Measurements from ENCODE around the gene BLNK. TPM values are rescaled to one million over a fixed set of nuclear protein-coding genes. Genes with fewer than 3 reads are reported as not detected.

BLNK gene
- total and polyA plus RNA-seq, 3 donors from 2014 or later, result 1.1 to 4.5 (median 1.5) TPM

- no peak for DNase-seq
- no peak for TF ChIP-seq POLR2A (IDR thresholded peaks at IDR 0.05)
- TF ChIP-seq, protein P1, sequence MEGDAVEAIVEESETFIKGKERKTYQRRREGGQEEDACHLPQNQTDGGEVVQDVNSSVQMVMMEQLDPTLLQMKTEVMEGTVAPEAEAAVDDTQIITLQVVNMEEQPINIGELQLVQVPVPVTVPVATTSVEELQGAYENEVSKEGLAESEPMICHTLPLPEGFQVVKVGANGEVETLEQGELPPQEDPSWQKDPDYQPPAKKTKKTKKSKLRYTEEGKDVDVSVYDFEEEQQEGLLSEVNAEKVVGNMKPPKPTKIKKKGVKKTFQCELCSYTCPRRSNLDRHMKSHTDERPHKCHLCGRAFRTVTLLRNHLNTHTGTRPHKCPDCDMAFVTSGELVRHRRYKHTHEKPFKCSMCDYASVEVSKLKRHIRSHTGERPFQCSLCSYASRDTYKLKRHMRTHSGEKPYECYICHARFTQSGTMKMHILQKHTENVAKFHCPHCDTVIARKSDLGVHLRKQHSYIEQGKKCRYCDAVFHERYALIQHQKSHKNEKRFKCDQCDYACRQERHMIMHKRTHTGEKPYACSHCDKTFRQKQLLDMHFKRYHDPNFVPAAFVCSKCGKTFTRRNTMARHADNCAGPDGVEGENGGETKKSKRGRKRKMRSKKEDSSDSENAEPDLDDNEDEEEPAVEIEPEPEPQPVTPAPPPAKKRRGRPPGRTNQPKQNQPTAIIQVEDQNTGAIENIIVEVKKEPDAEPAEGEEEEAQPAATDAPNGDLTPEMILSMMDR (IDR thresholded peaks at IDR 0.05), result no peak
- intact Hi-C loops (cut with DNase I; ENCODE audit: low total_unique reads), result no loop called here
- H3K4me3 ChIP-seq, result no peak overlapping the region
- H3K9me3 ChIP-seq, result no peaks in the 10 kb centered on the region
- WGBS, 2 donors, result 44 to 47% methylated on average over 5 of the region's 5 CpGs
- no peaks in the 10 kb centered on the region for H3K4me1 ChIP-seq
- no peaks in the 10 kb centered on the region for H3K27me3 ChIP-seq
- H3K36me3 ChIP-seq (ENCODE audit: low read depth, missing control alignments), result no peaks in the 10 kb centered on the region
- no peak overlapping the region for H3K27ac ChIP-seq
Measured at GRCh38 chr10:96288151-96288621, 16.8 kb upstream of the BLNK start.

DNA sequence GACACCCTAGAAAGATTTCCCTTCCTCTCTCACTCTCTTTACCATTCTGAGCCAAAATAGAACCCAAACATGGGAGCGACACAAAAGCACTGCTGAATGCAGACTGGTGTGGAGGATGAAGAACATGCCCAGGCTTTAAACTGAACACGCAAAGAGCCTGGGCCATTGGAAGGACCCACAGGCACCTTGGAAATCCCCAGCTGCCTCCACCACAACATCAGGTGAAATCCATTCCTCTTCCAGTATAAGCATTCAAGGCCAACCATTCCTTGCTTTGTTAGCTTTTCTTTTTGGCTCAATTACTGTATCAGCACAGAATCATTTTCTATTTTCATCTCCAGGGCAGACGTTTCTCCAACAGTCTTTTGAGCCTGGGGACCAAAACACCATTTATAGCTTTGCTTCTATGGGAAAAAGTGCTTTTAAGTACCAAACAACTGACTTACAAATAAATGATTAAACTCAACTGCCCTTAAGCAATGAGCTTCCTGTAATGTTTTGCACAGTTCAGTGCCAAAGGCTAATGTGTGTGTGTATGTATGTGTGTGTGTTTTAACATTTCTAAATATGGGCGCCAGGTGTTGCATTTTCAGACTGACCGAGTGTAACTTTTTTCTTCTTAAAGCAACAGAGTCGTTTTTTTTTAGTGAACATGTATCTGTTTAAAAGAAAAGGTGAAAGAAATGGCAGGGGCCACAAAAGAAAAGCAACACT lies 16.2 kb upstream of the BLNK start:
- H3K27me3 ChIP-seq, result no peaks in the 10 kb centered on the region
- H3K9me3 ChIP-seq, result no peaks in the 10 kb centered on the region
- WGBS, 2 donors, result 24 to 32% methylated on average over 6 of the region's 6 CpGs
- intact Hi-C loops (cut with DNase I; ENCODE audit: low total_unique reads), result no loop called here
- H3K4me3 ChIP-seq, result no peak overlapping the region
- DNase-seq, result no peak
- no peak overlapping the region for H3K27ac ChIP-seq
- no peaks in the 10 kb centered on the region for H3K36me3 ChIP-seq (ENCODE audit: low read depth, missing control alignments)
- TF ChIP-seq, protein P1 (IDR thresholded peaks at IDR 0.05), result no peak
- no peak for TF ChIP-seq POLR2A (IDR thresholded peaks at IDR 0.05)
- H3K4me1 ChIP-seq, result no peaks in the 10 kb centered on the region

- DNase-seq, result no peak
- TF ChIP-seq, protein P1 (IDR thresholded peaks at IDR 0.05), result no peak
- TF ChIP-seq POLR2A (IDR thresholded peaks at IDR 0.05), result no peak
- intact Hi-C loops (cut with DNase I; ENCODE audit: low total_unique reads), result no loop called here
- Histone ChIP-seq H3K27ac (no peak overlapping the region), H3K4me1 (no peaks in the 10 kb centered on the region), H3K36me3 (ENCODE audit: low read depth, missing control alignments) (no peaks in the 10 kb centered on the region), H3K27me3 (no peaks in the 10 kb centered on the region), H3K9me3 (no peaks in the 10 kb centered on the region), H3K4me3 (no peak overlapping the region)
- 59 to 80% methylated on average over 8 of the region's 8 CpGs for WGBS, 2 donors
Measured at GRCh38 chr10:96285331-96285752, 14.0 kb upstream of the BLNK start.

GRCh38 chr10:96283756-96284155 lies 12.4 kb upstream of the BLNK start:
- Histone ChIP-seq H3K27me3 (no peaks in the 10 kb centered on the region), H3K27ac (no peak overlapping the region), H3K9me3 (no peaks in the 10 kb centered on the region), H3K36me3 (ENCODE audit: low read depth, missing control alignments) (no peaks in the 10 kb centered on the region), H3K4me3 (no peak overlapping the region), H3K4me1 (no peaks in the 10 kb centered on the region)
- 87 to 93% methylated on average over 6 of the region's 6 CpGs for WGBS, 2 donors
- DNase-seq, result no peak
- TF ChIP-seq, protein P1 (IDR thresholded peaks at IDR 0.05), result no peak
- TF ChIP-seq POLR2A (IDR thresholded peaks at IDR 0.05), result no peak
- intact Hi-C loops (cut with DNase I; ENCODE audit: low total_unique reads), result no loop called here

DNA sequence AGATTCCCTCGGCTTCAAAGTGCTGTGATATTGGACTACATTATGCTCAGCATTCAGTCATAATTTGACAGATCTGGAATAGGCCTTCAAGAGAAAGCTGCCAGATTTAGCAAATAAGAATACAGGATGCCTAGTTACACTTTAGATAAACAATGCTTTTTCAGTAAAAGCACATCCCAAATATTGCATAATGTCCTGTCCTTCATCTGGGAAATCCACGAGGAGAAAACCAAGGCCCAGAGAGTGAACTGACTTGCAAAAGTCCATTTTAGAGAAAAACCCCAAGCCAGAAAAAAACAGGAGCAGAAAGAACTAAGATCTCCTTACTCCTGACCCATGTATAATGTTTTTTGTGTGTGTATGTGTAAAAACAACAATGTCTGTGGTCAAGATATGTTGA lies 12.0 kb upstream of the BLNK start:
- TF ChIP-seq, protein P1 (IDR thresholded peaks at IDR 0.05), result no peak
- TF ChIP-seq POLR2A (IDR thresholded peaks at IDR 0.05), result no peak
- intact Hi-C loops (cut with DNase I; ENCODE audit: low total_unique reads), result no loop called here
- Histone ChIP-seq H3K36me3 (ENCODE audit: low read depth, missing control alignments) (no peaks in the 10 kb centered on the region), H3K27me3 (no peaks in the 10 kb centered on the region), H3K9me3 (no peaks in the 10 kb centered on the region), H3K27ac (no peak overlapping the region), H3K4me1 (no peaks in the 10 kb centered on the region), H3K4me3 (no peak overlapping the region)
- DNase-seq, result no peak
- WGBS, 2 donors, result 63 to 72% methylated on average over 2 of the region's 2 CpGs
